Measurements from ENCODE around the gene MYO1E.
"Not testable (repeated sequence)": the region's sequence is repeated elsewhere in the genome, so short reads cannot be mapped to it uniquely, and the experiment has no call there.

The MYO1E gene

GRCh38 chr15:59347915-59348314 is 24.8 kb downstream of the MYO1E start:
- DNase-seq, result no peak

GRCh38 chr15:59346951-59347350 is 25.7 kb downstream of the MYO1E start:
- no peak for DNase-seq

- DNase-seq, result no peak
Measured at GRCh38 chr15:59345326-59345725, 27.3 kb downstream of the MYO1E start.

GRCh38 chr15:59344311-59344710 is 28.4 kb downstream of the MYO1E start:
- DNase-seq, result no peak

GRCh38 chr15:59340325-59340724 is 32.3 kb downstream of the MYO1E start:
- DNase-seq, result no peak

GRCh38 chr15:59339252-59339672 is 33.4 kb downstream of the MYO1E start:
- DNase-seq, result no peak

- DNase-seq, result no peak
Measured at GRCh38 chr15:59338414-59338813, 34.3 kb downstream of the MYO1E start.

- DNase-seq, result not testable (repeated sequence)
Measured at GRCh38 chr15:59336725-59337124, 35.9 kb downstream of the MYO1E start.

GRCh38 chr15:59335207-59335786 is 37.4 kb downstream of the MYO1E start:
- no peak for DNase-seq

GRCh38 chr15:59334076-59334415 is 38.6 kb downstream of the MYO1E start:
- DNase-seq, result no peak

GRCh38 chr15:59333401-59334075 is 39.1 kb downstream of the MYO1E start:
- DNase-seq, result no peak

GRCh38 chr15:59332009-59332408 is 40.7 kb downstream of the MYO1E start:
- DNase-seq, result no peak

GRCh38 chr15:59330649-59331048 is 42.0 kb downstream of the MYO1E start:
- no peak for DNase-seq

GRCh38 chr15:59329570-59330350 is 42.9 kb downstream of the MYO1E start:
- DNase-seq, result no peak

GRCh38 chr15:59329091-59329490 is 43.6 kb downstream of the MYO1E start:
- DNase-seq, result no peak

GRCh38 chr15:59327942-59328341 is 44.7 kb downstream of the MYO1E start:
- no peak for DNase-seq

GRCh38 chr15:59326856-59327255 is 45.8 kb downstream of the MYO1E start:
- no peak for DNase-seq

- DNase-seq, result no peak
Measured at GRCh38 chr15:59322056-59322759, 50.5 kb downstream of the MYO1E start.

- DNase-seq, result no peak
Measured at GRCh38 chr15:59321000-59321689, 51.5 kb downstream of the MYO1E start.

GRCh38 chr15:59317211-59317610 is 55.5 kb downstream of the MYO1E start:
- no peak for DNase-seq

GRCh38 chr15:59315914-59316451 is 56.7 kb downstream of the MYO1E start:
- DNase-seq, result no peak

GRCh38 chr15:59313641-59314332 is 58.9 kb downstream of the MYO1E start:
- DNase-seq, result no peak
